ENCODE results near the gene ARF6. TPM values are rescaled to one million over a fixed set of nuclear protein-coding genes. Genes with fewer than 3 reads are reported as not detected.

Gene ARF6
- polyA plus RNA-seq, 1 of the 3 experiments (the other 2 are of a cell fraction), result 45.2 TPM

DNA sequence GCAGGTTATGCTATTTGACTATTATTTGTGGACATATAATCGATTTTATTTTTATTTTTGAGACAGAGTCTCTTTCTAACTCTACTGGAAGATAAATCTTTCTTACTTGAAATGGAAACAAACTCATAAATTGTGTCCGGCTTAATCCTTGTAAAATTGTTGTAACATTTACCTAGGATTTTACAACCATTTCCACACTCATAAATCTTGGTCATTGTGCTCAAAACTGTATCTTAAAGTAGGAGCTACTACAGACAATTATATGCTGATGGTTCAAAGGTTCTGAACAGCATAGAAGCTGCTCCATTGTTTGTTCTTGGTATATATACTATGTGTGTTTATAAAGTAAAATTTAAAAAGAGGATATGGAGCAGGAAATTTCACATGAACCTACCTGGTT lies 4.6 kb upstream of the ARF6 start:
- Histone ChIP-seq H4K20me1 (ENCODE audit: insufficient read depth) (no peaks in the 10 kb centered on the region), H3K4me1 (ENCODE audit: control insufficient read depth in 1 of 2, insufficient read depth in 2 of 2, low read depth in 1 of 2, low read length in 1 of 2) (peaks cover 3 to 7% of the 10 kb centered on the region in 2 experiments; a peak in 2 of 4 replicates), H3K9me3 (no peaks in the 10 kb centered on the region), H3F3A (replicated peaks; ENCODE audit: insufficient read depth) (peaks cover 9% of the 10 kb centered on the region), H3K27ac (ENCODE audit: low read depth in 2 of 2, low read length in 1 of 2) (no peak overlapping the region), H3K79me2 (ENCODE audit: insufficient read depth) (peaks cover 11% of the 10 kb centered on the region), H3K4me3 (ENCODE audit: low read depth in 2 of 2, low read length in 1 of 2) (no peak overlapping the region), H3K27me3 (ENCODE audit: insufficient read depth) (no peaks in the 10 kb centered on the region), H3K9me2 (no peaks in the 10 kb centered on the region), H3K9ac (no peak overlapping the region), H2AFZ (ENCODE audit: low read depth) (no peak overlapping the region), H3K4me2 (no peak overlapping the region), H3K36me3 (replicated peaks in 1 of 2; ENCODE audit: control insufficient read depth in 1 of 2, insufficient read depth in 2 of 2, low read length in 1 of 2) (no peaks in the 10 kb centered on the region)
- no peak for DNase-seq
- WGBS (ENCODE audit: low lambda C conversion rate), result 45% methylated on average over 2 of the region's 2 CpGs
- POLR2A ChIA-PET, result interaction anchor here (0.8 kb wide), 1 partner anchor 218 kb away, joined by 4 read pairs; no protein-coding TSS in a partner anchor
- CTCF ChIA-PET, result interaction anchor here (0.7 to 1.2 kb wide), 2 partner anchors 27 to 216 kb away, joined by 3 to 4 read pairs; no protein-coding TSS in a partner anchor
- TF ChIP-seq, protein P1, sequence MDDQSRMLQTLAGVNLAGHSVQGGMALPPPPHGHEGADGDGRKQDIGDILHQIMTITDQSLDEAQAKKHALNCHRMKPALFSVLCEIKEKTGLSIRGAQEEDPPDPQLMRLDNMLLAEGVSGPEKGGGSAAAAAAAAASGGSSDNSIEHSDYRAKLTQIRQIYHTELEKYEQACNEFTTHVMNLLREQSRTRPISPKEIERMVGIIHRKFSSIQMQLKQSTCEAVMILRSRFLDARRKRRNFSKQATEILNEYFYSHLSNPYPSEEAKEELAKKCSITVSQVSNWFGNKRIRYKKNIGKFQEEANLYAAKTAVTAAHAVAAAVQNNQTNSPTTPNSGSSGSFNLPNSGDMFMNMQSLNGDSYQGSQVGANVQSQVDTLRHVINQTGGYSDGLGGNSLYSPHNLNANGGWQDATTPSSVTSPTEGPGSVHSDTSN (IDR thresholded peaks at IDR 0.05), result no peak
- no peak for TF ChIP-seq EZH2phosphoT487 (IDR thresholded peaks at IDR 0.05; ENCODE audit: borderline replicate concordance, low read depth)
- TF ChIP-seq RAD21 (IDR thresholded peaks at IDR 0.05; ENCODE audit: low read length), result no peak
- TF ChIP-seq GATA2 (CRISPR knock-in tag; IDR thresholded peaks at IDR 0.05), result no peak
- TF ChIP-seq, protein P2, sequence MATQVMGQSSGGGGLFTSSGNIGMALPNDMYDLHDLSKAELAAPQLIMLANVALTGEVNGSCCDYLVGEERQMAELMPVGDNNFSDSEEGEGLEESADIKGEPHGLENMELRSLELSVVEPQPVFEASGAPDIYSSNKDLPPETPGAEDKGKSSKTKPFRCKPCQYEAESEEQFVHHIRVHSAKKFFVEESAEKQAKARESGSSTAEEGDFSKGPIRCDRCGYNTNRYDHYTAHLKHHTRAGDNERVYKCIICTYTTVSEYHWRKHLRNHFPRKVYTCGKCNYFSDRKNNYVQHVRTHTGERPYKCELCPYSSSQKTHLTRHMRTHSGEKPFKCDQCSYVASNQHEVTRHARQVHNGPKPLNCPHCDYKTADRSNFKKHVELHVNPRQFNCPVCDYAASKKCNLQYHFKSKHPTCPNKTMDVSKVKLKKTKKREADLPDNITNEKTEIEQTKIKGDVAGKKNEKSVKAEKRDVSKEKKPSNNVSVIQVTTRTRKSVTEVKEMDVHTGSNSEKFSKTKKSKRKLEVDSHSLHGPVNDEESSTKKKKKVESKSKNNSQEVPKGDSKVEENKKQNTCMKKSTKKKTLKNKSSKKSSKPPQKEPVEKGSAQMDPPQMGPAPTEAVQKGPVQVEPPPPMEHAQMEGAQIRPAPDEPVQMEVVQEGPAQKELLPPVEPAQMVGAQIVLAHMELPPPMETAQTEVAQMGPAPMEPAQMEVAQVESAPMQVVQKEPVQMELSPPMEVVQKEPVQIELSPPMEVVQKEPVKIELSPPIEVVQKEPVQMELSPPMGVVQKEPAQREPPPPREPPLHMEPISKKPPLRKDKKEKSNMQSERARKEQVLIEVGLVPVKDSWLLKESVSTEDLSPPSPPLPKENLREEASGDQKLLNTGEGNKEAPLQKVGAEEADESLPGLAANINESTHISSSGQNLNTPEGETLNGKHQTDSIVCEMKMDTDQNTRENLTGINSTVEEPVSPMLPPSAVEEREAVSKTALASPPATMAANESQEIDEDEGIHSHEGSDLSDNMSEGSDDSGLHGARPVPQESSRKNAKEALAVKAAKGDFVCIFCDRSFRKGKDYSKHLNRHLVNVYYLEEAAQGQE (IDR thresholded peaks at IDR 0.05; ENCODE audit: low read depth, low read length), result no peak
- TF ChIP-seq FOXM1 (IDR thresholded peaks at IDR 0.05; ENCODE audit: low read depth), result no peak
- TF ChIP-seq FOXJ3 (CRISPR knock-in tag; IDR thresholded peaks at IDR 0.05), result no peak
- no peak for TF ChIP-seq CTCF (IDR thresholded peaks at IDR 0.05)
- TF ChIP-seq RXRA (IDR thresholded peaks at IDR 0.05; ENCODE audit: borderline replicate concordance, low read depth), result no peak
- TF ChIP-seq IRF3 (IDR thresholded peaks at IDR 0.05; ENCODE audit: low read depth, low read length), result no peak
- TF ChIP-seq FOSL2 (IDR thresholded peaks at IDR 0.05; ENCODE audit: borderline replicate concordance, low read depth), result no peak
- no peak for TF ChIP-seq ELF1 (IDR thresholded peaks at IDR 0.05)
- TF ChIP-seq NRF1 (IDR thresholded peaks at IDR 0.05; ENCODE audit: low read depth, low read length), result no peak
- TF ChIP-seq RFX5 (IDR thresholded peaks at IDR 0.05; ENCODE audit: low read length), result no peak
- TF ChIP-seq USF2 (IDR thresholded peaks at IDR 0.05; ENCODE audit: borderline replicate concordance, low read depth, low read length), result no peak
- no peak for TF ChIP-seq TAF1 (IDR thresholded peaks at IDR 0.05; ENCODE audit: borderline replicate concordance, low read depth, low read length)
- TF ChIP-seq MEF2A (IDR thresholded peaks at IDR 0.05; ENCODE audit: borderline replicate concordance, low read depth), result no peak
- TF ChIP-seq, protein P3, sequence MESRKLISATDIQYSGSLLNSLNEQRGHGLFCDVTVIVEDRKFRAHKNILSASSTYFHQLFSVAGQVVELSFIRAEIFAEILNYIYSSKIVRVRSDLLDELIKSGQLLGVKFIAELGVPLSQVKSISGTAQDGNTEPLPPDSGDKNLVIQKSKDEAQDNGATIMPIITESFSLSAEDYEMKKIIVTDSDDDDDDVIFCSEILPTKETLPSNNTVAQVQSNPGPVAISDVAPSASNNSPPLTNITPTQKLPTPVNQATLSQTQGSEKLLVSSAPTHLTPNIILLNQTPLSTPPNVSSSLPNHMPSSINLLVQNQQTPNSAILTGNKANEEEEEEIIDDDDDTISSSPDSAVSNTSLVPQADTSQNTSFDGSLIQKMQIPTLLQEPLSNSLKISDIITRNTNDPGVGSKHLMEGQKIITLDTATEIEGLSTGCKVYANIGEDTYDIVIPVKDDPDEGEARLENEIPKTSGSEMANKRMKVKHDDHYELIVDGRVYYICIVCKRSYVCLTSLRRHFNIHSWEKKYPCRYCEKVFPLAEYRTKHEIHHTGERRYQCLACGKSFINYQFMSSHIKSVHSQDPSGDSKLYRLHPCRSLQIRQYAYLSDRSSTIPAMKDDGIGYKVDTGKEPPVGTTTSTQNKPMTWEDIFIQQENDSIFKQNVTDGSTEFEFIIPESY (IDR thresholded peaks at IDR 0.05; ENCODE audit: borderline replicate concordance, low read depth), result no peak
- no peak for TF ChIP-seq POLR2AphosphoS5 (IDR thresholded peaks at IDR 0.05; ENCODE audit: low read depth, low read length)
- no peak for TF ChIP-seq EP300 (IDR thresholded peaks at IDR 0.05; ENCODE audit: borderline replicate concordance in 1 of 2, low read depth in 1 of 2, low read length in 1 of 2)
